GM04503 (cell line): ENCODE results near the gene TAF1L.

Source experiments
- DNase-seq: peaks from one replicate; pipeline ENCODE4 v3.0.0-alpha.2; 2012; ENCODE audit warnings: low read depth

Gene TAF1L

DNA sequence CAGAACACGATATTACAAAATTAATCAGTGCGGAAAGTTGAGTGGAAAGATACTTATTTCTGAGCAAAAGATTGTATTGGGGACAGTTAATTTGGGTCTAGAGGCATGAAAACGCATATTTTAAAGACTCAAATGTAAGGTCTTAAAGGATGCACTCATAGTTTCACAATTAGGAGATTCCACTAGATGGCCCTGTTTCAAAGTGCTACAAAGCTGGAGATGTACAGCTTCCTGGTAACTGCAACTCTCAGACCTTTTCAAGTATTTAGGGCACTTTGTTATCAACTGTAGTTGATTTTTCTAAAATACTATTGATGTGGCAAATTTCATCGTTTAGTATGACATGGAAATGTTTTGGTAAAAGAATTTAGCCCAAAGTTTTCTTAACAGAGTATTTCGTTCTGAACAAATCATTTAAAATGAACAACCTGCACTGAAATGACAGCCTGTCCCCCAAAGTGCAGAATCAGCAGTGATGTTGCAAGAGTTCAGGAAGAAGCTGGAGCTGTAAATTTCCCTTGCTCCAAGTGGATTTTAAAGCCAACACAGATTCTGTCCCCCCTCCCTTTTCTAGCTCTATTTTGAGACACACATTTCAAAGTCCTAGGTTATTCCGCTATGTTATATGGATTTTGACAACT, 46.3 kb downstream of the TAF1L start:
- DNase-seq = no peak

DNA sequence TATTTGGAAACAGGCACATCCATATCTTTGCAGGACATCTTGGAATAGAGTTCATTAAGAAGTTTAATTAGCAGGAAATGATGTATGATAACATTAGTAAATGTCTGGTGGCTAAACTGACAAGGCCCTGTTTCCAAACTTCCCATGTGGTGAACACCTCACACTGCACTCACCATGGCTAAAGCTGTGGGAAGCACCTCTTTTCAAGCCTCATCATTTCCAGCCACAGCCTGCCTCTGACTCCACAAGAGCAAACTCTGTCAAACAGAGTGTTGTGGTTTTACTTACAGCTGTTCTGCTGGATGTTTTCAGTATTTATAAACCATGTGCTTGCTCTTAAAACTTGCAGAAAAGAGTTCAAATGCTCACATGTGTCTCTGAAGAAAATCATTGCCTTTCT, 47.6 kb downstream of the TAF1L start:
- no peak for DNase-seq

DNA sequence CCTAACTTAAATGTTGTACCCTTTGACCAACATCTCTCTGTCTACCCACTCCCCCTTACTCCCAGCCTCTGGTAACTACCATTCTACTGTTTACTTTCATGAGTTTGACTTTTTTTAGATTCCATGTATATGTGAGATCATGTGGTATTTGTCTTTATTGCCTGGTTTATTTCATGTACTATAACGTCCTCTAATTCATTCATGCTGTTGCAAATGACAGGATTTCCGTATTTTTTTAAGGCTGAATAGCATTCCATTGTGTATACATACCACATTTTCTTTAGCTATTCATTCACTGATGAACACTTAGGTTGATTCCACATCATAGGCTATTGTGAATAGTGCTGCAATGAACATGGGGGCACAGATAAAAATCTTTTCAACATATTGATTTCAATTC, 50.7 kb downstream of the TAF1L start:
- no peak for DNase-seq

DNA sequence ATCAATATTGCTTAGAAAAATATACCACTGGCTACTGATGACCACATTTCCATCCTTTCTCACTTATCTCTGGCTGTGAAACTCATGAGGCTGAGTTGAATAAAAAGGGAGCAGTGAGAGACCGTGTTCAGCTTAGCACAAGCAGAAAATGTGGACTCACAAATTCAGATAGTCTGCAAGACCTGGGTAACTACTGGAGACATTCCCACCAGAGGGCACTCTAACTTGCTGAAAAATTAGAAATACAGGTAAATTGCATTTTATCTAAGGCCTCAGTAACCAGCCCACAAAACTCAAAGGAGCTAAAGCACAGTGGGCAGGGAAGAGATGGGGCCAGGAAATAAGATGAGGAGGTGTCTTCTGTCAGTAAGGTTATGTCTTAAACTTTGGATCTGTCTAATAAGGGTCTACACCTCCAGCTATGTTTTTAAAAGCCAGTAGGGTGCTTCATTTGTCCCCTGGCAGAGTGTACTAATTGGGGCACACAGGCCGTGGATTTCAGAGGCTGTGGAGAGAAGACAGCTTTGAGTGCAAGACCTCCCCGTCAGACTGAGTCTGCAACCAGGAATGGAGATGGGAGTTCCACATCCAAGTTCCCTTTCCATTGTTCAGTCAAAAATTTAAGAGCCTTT, 53.8 kb downstream of the TAF1L start:
- DNase-seq = no peak

DNA sequence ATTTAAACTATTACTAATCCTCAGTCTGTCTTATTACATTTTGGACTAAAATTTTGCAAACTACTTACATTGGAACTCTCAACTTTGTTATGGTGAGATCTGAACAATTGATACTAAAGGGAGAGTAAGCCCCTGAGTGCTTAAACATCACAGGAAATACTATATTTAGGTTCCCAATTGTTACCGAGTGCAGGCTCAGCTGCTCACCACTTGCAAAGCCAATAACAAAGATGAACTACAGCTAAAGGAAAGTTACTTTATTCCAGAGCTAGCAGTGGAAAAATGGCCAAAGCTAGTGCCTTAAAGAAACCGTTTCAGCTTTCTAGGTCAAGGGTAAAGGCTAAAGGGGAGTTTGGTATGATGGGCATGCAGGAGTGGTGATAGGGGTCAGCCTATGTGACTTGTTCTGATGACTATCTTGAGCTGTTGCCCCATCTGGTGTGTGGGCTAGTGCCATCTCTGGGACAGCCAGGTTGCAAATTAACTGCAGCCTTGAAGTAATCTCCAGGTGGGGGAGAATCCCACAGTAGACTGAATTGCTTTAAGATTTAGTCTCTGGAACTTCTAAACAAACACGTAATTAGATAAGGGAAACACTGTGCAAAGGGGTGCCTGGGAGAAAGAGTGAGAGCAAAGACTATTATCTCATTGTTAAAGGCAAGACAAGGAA, 54.7 kb downstream of the TAF1L start:
- no peak for DNase-seq

DNA sequence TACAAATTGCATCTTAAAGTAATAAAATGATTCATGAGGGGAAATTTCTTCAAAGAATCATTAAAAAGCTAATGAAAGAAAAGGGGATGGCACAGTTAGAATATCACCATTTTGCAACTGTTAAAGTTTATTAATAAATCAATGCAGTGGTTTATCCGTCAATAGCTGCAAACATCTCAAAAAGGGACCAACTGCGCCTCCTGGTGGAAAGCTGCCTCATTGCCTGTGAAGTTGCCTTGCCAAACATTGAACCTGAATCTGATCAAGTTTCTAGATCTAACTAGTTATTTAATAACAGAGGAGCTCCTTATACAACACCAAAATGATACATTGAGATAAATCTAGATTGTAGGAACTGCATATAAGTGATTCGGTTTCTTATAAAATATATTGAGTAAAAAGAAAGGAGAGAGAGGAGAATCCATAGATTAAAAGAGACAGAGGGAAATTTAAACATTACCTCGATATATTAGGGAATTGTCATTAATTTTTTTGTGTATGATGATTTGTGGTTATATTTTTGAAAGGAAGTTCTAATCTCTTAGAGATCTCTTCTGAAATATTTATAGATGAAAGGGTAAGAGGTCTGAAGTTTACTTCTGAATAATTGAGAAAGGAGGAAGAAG, 55.6 kb downstream of the TAF1L start:
- no peak for DNase-seq
